A673 (cell line): ENCODE data around the gene EHMT1.

Experiments used
- EZH2 ChIP-seq: fragments of 200-600 bp; sonication (generic); IDR thresholded peaks from 2 replicates; pipeline ENCODE4 v1.6.1; 2017; ENCODE audit warnings: borderline replicate concordance, low read depth, mild to moderate bottlenecking, mixed read lengths, antibody characterized with exemption, low read length; ENCODE audit not compliant: poor library complexity, severe bottlenecking
- TF ChIP-seq, protein P1 (sequence below): fragments of 300-800, 200-600 bp; sonication (generic); conservative IDR thresholded peaks from 2 replicates; pipeline ENCODE4 v1.5.1; 2017; ENCODE audit warnings: low read depth, mild to moderate bottlenecking, antibody characterized with exemption, low read length, moderate library complexity, mixed read lengths

DNA sequence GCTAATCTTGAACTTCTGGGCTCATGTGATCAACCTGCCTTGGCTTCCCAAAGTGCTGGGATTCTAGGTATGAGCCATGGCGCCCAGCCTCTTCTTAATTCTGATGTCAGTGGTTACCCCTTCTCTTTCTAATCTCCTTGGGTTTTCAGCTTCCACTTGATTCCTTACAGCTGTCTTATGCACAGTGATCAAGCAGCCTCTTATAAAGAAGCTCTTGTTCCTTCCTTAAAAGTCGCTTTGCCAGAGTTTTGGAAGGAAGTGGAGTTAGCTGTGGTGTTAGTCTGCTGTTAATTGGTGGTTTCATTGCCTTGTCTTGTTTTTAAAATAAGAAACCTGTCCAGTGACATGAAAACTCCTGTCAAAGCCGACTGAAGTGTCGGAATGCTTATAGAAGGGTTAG, 130.7 kb downstream of the EHMT1 start:
- TF ChIP-seq, protein P1, sequence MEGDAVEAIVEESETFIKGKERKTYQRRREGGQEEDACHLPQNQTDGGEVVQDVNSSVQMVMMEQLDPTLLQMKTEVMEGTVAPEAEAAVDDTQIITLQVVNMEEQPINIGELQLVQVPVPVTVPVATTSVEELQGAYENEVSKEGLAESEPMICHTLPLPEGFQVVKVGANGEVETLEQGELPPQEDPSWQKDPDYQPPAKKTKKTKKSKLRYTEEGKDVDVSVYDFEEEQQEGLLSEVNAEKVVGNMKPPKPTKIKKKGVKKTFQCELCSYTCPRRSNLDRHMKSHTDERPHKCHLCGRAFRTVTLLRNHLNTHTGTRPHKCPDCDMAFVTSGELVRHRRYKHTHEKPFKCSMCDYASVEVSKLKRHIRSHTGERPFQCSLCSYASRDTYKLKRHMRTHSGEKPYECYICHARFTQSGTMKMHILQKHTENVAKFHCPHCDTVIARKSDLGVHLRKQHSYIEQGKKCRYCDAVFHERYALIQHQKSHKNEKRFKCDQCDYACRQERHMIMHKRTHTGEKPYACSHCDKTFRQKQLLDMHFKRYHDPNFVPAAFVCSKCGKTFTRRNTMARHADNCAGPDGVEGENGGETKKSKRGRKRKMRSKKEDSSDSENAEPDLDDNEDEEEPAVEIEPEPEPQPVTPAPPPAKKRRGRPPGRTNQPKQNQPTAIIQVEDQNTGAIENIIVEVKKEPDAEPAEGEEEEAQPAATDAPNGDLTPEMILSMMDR, result no peak
- TF ChIP-seq EZH2, result no peak
